HCT116 (cell line): ENCODE results near the gene SPARC. TPM values are rescaled to one million over a fixed set of nuclear protein-coding genes. Genes with fewer than 3 reads are reported as not detected.

ENCODE experiments used
- ATAC-seq: fragments of 200-7000 bp; cut with Tn5 transposase; 2 replicates; pipeline ENCODE4 v1.9.1; 2020; ENCODE audit warnings: mild to moderate bottlenecking, moderate library complexity
- BruUV-seq: library from RNA; stranded (reverse); fragments of 400-500 nt; replicated peaks from 2 replicates; lab custom pipeline; 2021; lab: Mats Ljungman, UMichigan
- CTCF ChIA-PET: fragments of 300-600 bp; sonication (Branson Sonifier 250); formaldehyde crosslinking; loops from one replicate; lab custom pipeline; 2021; ENCODE audit warnings: antibody characterized with exemption; lab: Charles Lee
- POLR2A ChIA-PET: fragments of 300-600, 350-600 bp; sonication (Branson Sonifier 250); formaldehyde crosslinking; loops from one replicate; lab custom pipeline; 2021; ENCODE audit warnings: antibody characterized with exemption; lab: Charles Lee
- RAD21 ChIA-PET, 2 experiments: fragments of 300-600 bp; sonication (Branson Sonifier 250); formaldehyde crosslinking; loops; one replicate each; lab custom pipeline; 2023; ENCODE audit warnings: low total read pairs in 2 of 2; ENCODE audit not compliant: uncharacterized antibody in 2 of 2, unreplicated experiment in 2 of 2, low non-redundant PET in 1 of 2; lab: Charles Lee
- DNase-seq: peaks from one replicate; pipeline ENCODE4 v3.0.0-alpha.2; 2010; ENCODE audit warnings: low read depth, low spot score
- H2AFZ ChIP-seq: fragments of 200-600 bp; shearing (Covaris generic), sonication (generic); 2 replicates; pipeline ENCODE4 v1.6.1; 2017; ENCODE audit warnings: low read depth, mixed run types, mixed read lengths, antibody characterized with exemption, low read length; ENCODE audit not compliant: poor library complexity, severe bottlenecking
- H3K27ac ChIP-seq: 2 replicates; pipeline ENCODE4 v1.5.1; 2012; ENCODE audit warnings: low read depth, low read length
- H3K27me3 ChIP-seq: fragments of 200-600 bp; sonication (generic); 2 replicates; pipeline ENCODE4 v1.6.1; 2016; ENCODE audit warnings: mixed run types, low read length, mixed read lengths; ENCODE audit not compliant: insufficient read depth
- H3K36me3 ChIP-seq, 2 experiments: fragments of 200-500 bp in 1 of 2; fragments of 200-600 bp in 1 of 2; sonication (Bioruptor generic) in 1 of 2; sonication (generic) in 1 of 2; 2 replicates each; pipeline versions ENCODE4 v1.5.1 to v1.6.1; 2014 to 2016; ENCODE audit warnings: low read length in 2 of 2, inconsistent platforms in 1 of 2, mixed read lengths in 1 of 2, mixed run types in 1 of 2; ENCODE audit not compliant: insufficient read depth in 2 of 2, control insufficient read depth in 1 of 2
- H3K4me1 ChIP-seq, 2 experiments: fragments of 200-600 bp in 1 of 2; sonication (generic) in 1 of 2; 2 replicates each; pipeline versions ENCODE4 v1.5.1 to v1.6.1; 2012 to 2017; ENCODE audit warnings: low read length in 2 of 2, inconsistent platforms in 1 of 2, mild to moderate bottlenecking in 1 of 2, mixed read lengths in 1 of 2, mixed run types in 1 of 2, moderate library complexity in 1 of 2; ENCODE audit not compliant: insufficient read depth in 2 of 2, control insufficient read depth in 1 of 2
- H3K4me2 ChIP-seq: fragments of 200-600 bp; sonication (generic); 2 replicates; pipeline ENCODE4 v1.6.1; 2017; ENCODE audit warnings: mixed run types, low read length, mixed read lengths
- H3K4me3 ChIP-seq, 2 experiments: fragments of 200-600 bp in 1 of 2; sonication (generic) in 1 of 2; replicated peaks in 1 of 2; 2 replicates each; pipeline ENCODE4 v1.5.1; 2011 to 2016; ENCODE audit warnings: low read length in 2 of 2, control low read depth in 1 of 2, low read depth in 1 of 2, mild to moderate bottlenecking in 1 of 2, mixed read lengths in 1 of 2, mixed run types in 1 of 2
- H3K79me2 ChIP-seq: fragments of 200-600 bp; sonication (generic); 2 replicates; pipeline ENCODE4 v1.6.1; 2017; ENCODE audit warnings: mild to moderate bottlenecking, mixed run types, low read length, moderate library complexity, mixed read lengths; ENCODE audit not compliant: insufficient read depth
- H3K9ac ChIP-seq: fragments of 200-600 bp; sonication (generic); 2 replicates; pipeline ENCODE4 v1.6.1; 2016; ENCODE audit warnings: low read length, mixed read lengths
- H3K9me2 ChIP-seq: fragments of 200-600 bp; sonication (generic), shearing (Covaris generic); 2 replicates; pipeline ENCODE4 v1.6.1; 2017; ENCODE audit warnings: mixed run types, mild to moderate bottlenecking, moderate library complexity; ENCODE audit not compliant: insufficient read depth
- H3K9me3 ChIP-seq, 2 experiments: fragments of 200-500 bp in 1 of 2; fragments of 200-600 bp in 1 of 2; sonication (Bioruptor generic) in 1 of 2; sonication (generic) in 1 of 2; 2 replicates each; pipeline ENCODE4 v1.6.1; 2014 to 2017; ENCODE audit warnings: low read length in 2 of 2, mixed read lengths in 2 of 2, inconsistent platforms in 1 of 2, low read depth in 1 of 2, mild to moderate bottlenecking in 1 of 2, mixed run types in 1 of 2, moderate library complexity in 1 of 2; ENCODE audit not compliant: control insufficient read depth in 1 of 2, insufficient read depth in 1 of 2
- H4K20me1 ChIP-seq: fragments of 200-600 bp; sonication (generic), shearing (Covaris generic); 2 replicates; pipeline ENCODE4 v1.6.1; 2017; ENCODE audit warnings: mixed run types, mild to moderate bottlenecking, moderate library complexity; ENCODE audit not compliant: insufficient read depth
- CBX3 ChIP-seq: IDR thresholded peaks from 2 replicates; pipeline ENCODE4 v1.6.1; 2012; ENCODE audit warnings: low read depth
- CEBPB ChIP-seq: IDR thresholded peaks from 2 replicates; pipeline ENCODE4 v1.6.1; 2012; ENCODE audit warnings: low read depth
- EGR1 ChIP-seq: IDR thresholded peaks from 2 replicates; pipeline ENCODE4 v1.6.1; 2012; ENCODE audit warnings: low read depth
- JUND ChIP-seq: IDR thresholded peaks from 2 replicates; pipeline ENCODE4 v1.6.1; 2012
- SIN3A ChIP-seq: IDR thresholded peaks from 2 replicates; pipeline ENCODE4 v1.6.1; 2012; ENCODE audit warnings: low read depth
- SP1 ChIP-seq: IDR thresholded peaks from 2 replicates; pipeline ENCODE4 v1.6.1; 2012; ENCODE audit warnings: low read depth
- TCF7L2 ChIP-seq: IDR thresholded peaks from 2 replicates; pipeline ENCODE4 v1.7.0; 2011; ENCODE audit warnings: borderline replicate concordance, inconsistent platforms; ENCODE audit not compliant: insufficient read depth, insufficient read length; ENCODE audit errors: extremely low read depth
- YY1 ChIP-seq: IDR thresholded peaks from 2 replicates; pipeline ENCODE4 v1.6.1; 2011; ENCODE audit warnings: low read length, low read depth, moderate library complexity, mild to moderate bottlenecking; ENCODE audit not compliant: insufficient replicate concordance; ENCODE audit errors: extremely low read depth
- ZFX ChIP-seq: fragments of 450-650 bp; IDR thresholded peaks from 2 replicates; pipeline ENCODE4 v1.6.1; 2017
- ZNF274 ChIP-seq: fragments of 200-500 bp; sonication (Bioruptor generic); IDR thresholded peaks from 2 replicates; pipeline ENCODE4 v1.6.1; 2014; ENCODE audit warnings: mild to moderate bottlenecking, low read depth, low read length, inconsistent platforms
- intact Hi-C: fragments of 100-400 bp; cut with micrococcal nuclease; formaldehyde crosslinking; loops from 2 replicates; pipeline ENCODE4 v1.10.0; 2022
- total RNA-seq: library from RNA; stranded (reverse); gene quantifications from one replicate; pipeline ENCODE4 v1.2.1, GENCODE V29; 2021; ENCODE audit not compliant: unreplicated experiment
- TF ChIP-seq, protein P1 (sequence below): IDR thresholded peaks from 2 replicates; pipeline ENCODE4 v1.6.1; 2012
- TF ChIP-seq, protein P2 (sequence below), 3 experiments: fragments of 200-600 bp in 1 of 3; sonication (generic) in 1 of 3; IDR thresholded peaks in 2 of 3; conservative IDR thresholded peaks in 1 of 3; 2 replicates each; pipeline ENCODE4 v1.5.1; 2012 to 2017; ENCODE audit warnings: low read depth in 2 of 3, low read length in 2 of 3, antibody characterized with exemption in 1 of 3, borderline replicate concordance in 1 of 3, control low read depth in 1 of 3, mild to moderate bottlenecking in 1 of 3, mixed read lengths in 1 of 3, mixed run types in 1 of 3, moderate library complexity in 1 of 3; ENCODE audit not compliant: insufficient read depth in 1 of 3

The SPARC gene
- total RNA-seq, 1 experiment from 2014 or later: 3.0 TPM

GRCh38 chr5:151670953-151671636, 15.6 kb downstream of the SPARC start:
- DNase-seq (no peak), ATAC-seq (no peak)
- H3K27ac ChIP-seq: no peak overlapping the region; the same call in 1 of the 2 replicates
- H3K9me3 ChIP-seq: no peaks in the 10 kb centered on the region
- RAD21 ChIA-PET: no interaction called here
- BruUV-seq: no TSS peak
- H3K9me2 ChIP-seq: no peaks in the 10 kb centered on the region
- no peak overlapping the region for H2AFZ ChIP-seq
- no peak overlapping the region for H3K9ac ChIP-seq
- no peaks in the 10 kb centered on the region for H3K36me3 ChIP-seq
- peaks cover 2 to 21% of the 10 kb centered on the region in 2 experiments; a peak in 3 of 4 replicates for H3K4me1 ChIP-seq
- H4K20me1 ChIP-seq: no peaks in the 10 kb centered on the region
- intact Hi-C loops: no loop called here
- no peak for TF ChIP-seq YY1
- no peak for TF ChIP-seq ZNF274
- no peak for TF ChIP-seq TCF7L2
- TF ChIP-seq, protein P1, sequence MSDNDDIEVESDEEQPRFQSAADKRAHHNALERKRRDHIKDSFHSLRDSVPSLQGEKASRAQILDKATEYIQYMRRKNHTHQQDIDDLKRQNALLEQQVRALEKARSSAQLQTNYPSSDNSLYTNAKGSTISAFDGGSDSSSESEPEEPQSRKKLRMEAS: no peak
- CTCF ChIA-PET: interaction anchor here (0.6 to 1.4 kb wide), 6 partner anchors 10 to 70 kb away, joined by 3 to 5 read pairs (median 4); no protein-coding TSS in a partner anchor
- POLR2A ChIA-PET: no interaction called here
- H3K4me3 ChIP-seq: no peak overlapping the region
- H3K79me2 ChIP-seq: no peaks in the 10 kb centered on the region
- H3K27me3 ChIP-seq: no peaks in the 10 kb centered on the region
- no peak overlapping the region for H3K4me2 ChIP-seq

GRCh38 chr5:151670083-151670686, 16.5 kb downstream of the SPARC start:
- no peak overlapping the region for H3K4me3 ChIP-seq
- RAD21 ChIA-PET: no interaction called here
- H3K79me2 ChIP-seq: no peaks in the 10 kb centered on the region
- no peak for ATAC-seq
- no TSS peak for BruUV-seq
- H3K9me3 ChIP-seq: no peaks in the 10 kb centered on the region
- no peaks in the 10 kb centered on the region for H3K36me3 ChIP-seq
- POLR2A ChIA-PET: no interaction called here
- TF ChIP-seq CBX3 (no peak), SP1 (no peak), YY1 (no peak), CEBPB (no peak), JUND (no peak), SIN3A (no peak), ZFX (no peak), EGR1 (no peak)
- TF ChIP-seq, protein P2, sequence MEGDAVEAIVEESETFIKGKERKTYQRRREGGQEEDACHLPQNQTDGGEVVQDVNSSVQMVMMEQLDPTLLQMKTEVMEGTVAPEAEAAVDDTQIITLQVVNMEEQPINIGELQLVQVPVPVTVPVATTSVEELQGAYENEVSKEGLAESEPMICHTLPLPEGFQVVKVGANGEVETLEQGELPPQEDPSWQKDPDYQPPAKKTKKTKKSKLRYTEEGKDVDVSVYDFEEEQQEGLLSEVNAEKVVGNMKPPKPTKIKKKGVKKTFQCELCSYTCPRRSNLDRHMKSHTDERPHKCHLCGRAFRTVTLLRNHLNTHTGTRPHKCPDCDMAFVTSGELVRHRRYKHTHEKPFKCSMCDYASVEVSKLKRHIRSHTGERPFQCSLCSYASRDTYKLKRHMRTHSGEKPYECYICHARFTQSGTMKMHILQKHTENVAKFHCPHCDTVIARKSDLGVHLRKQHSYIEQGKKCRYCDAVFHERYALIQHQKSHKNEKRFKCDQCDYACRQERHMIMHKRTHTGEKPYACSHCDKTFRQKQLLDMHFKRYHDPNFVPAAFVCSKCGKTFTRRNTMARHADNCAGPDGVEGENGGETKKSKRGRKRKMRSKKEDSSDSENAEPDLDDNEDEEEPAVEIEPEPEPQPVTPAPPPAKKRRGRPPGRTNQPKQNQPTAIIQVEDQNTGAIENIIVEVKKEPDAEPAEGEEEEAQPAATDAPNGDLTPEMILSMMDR (IDR thresholded peaks at IDR 0.05 in 2 of 3, conservative IDR thresholded peaks at IDR 0.05 in 1 of 3; ENCODE audit: borderline replicate concordance in 1 of 3, insufficient read depth in 1 of 3, low read depth in 2 of 3, low read length in 2 of 3): no peak
- no peak overlapping the region for H2AFZ ChIP-seq
- no peak overlapping the region for H3K27ac ChIP-seq
- no peak overlapping the region for H3K9ac ChIP-seq
- H3K4me2 ChIP-seq: no peak overlapping the region
- intact Hi-C loops: no loop called here
- H3K27me3 ChIP-seq: no peaks in the 10 kb centered on the region
- DNase-seq: no peak
- H3K9me2 ChIP-seq: no peaks in the 10 kb centered on the region
- CTCF ChIA-PET: interaction anchor here (0.9 to 1.2 kb wide), 3 partner anchors 11 to 71 kb away, joined by 3 to 4 read pairs (median 4); no protein-coding TSS in a partner anchor
- peaks cover 2 to 26% of the 10 kb centered on the region in 2 experiments; a peak in 3 of 4 replicates for H3K4me1 ChIP-seq
- no peaks in the 10 kb centered on the region for H4K20me1 ChIP-seq
